RWPE2 (cell line): ENCODE measurements around the gene MLX.

ENCODE experiments used
- ATAC-seq: fragments of 200-7000 bp; cut with Tn5 transposase; 3 replicates; pipeline ENCODE4 v1.9.1; 2021; ENCODE audit warnings: low read depth
- DNase-seq: peaks from one replicate; pipeline ENCODE4 v3.0.0-alpha.2; 2020; ENCODE audit warnings: low spot score
- H3K27ac ChIP-seq: fragments of 450-650 bp; 2 replicates; pipeline ENCODE4 v1.5.1; 2017; ENCODE audit warnings: mild to moderate bottlenecking; ENCODE audit not compliant: poor library complexity, severe bottlenecking
- H3K27me3 ChIP-seq: fragments of 250-450 bp; sonication (Bioruptor Pico); 2 replicates; pipeline ENCODE4 v1.5.1; 2021; ENCODE audit warnings: mild to moderate bottlenecking, moderate library complexity; ENCODE audit not compliant: insufficient read depth, poor library complexity, severe bottlenecking
- H3K36me3 ChIP-seq: fragments of 250-450 bp; sonication (Bioruptor Pico); 2 replicates; pipeline ENCODE4 v1.5.1; 2020; ENCODE audit warnings: low read depth, mild to moderate bottlenecking, moderate library complexity
- H3K4me1 ChIP-seq: fragments of 250-450 bp; sonication (Bioruptor Pico); 2 replicates; pipeline ENCODE4 v1.5.1; 2021; ENCODE audit warnings: mild to moderate bottlenecking, moderate library complexity; ENCODE audit not compliant: insufficient read depth, poor library complexity, severe bottlenecking
- H3K4me3 ChIP-seq: fragments of 250-450 bp; sonication (Bioruptor Pico); 2 replicates; pipeline ENCODE4 v1.5.1; 2021; ENCODE audit warnings: mild to moderate bottlenecking, moderate library complexity; ENCODE audit not compliant: severe bottlenecking
- H3K9me3 ChIP-seq: fragments of 250-450 bp; sonication (Bioruptor Pico); 2 replicates; pipeline ENCODE4 v1.5.1; 2021; ENCODE audit warnings: mild to moderate bottlenecking, moderate library complexity; ENCODE audit not compliant: severe bottlenecking
- CTCF ChIP-seq: fragments of 450-650 bp; IDR thresholded peaks from one replicate; pipeline ENCODE4 v1.5.1; 2017; ENCODE audit warnings: mild to moderate bottlenecking, moderate library complexity; ENCODE audit not compliant: poor library complexity, severe bottlenecking

Gene MLX

DNA sequence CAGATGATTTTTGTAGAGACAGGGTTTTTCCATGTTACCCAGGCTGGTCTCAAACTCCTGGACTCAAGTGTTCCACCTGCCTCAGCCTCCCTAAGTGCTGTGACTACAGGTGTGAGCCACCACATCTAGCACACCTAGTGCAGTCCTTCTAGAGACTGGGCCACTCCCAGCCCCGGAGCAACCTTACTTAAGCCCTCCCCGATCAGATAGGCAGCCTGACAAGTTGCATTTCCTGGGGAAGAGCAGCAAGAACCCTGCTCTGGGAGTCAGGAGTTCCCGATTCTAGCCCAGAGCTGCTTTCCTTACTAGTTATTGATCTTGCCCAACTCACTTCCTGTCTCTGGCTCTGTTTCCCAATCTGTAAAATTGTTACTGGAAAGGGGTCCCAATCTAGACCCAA is 37.8 kb upstream of the MLX start:
- no peak for TF ChIP-seq CTCF
- Histone ChIP-seq H3K4me3 (no peak overlapping the region), H3K9me3 (no peaks in the 10 kb centered on the region), H3K4me1 (peaks cover 48% of the 10 kb centered on the region), H3K27me3 (no peaks in the 10 kb centered on the region), H3K36me3 (no peaks in the 10 kb centered on the region), H3K27ac (peak overlapping the region; percentile 90)
- ATAC-seq, result no peak
- DNase-seq, result no peak

DNA sequence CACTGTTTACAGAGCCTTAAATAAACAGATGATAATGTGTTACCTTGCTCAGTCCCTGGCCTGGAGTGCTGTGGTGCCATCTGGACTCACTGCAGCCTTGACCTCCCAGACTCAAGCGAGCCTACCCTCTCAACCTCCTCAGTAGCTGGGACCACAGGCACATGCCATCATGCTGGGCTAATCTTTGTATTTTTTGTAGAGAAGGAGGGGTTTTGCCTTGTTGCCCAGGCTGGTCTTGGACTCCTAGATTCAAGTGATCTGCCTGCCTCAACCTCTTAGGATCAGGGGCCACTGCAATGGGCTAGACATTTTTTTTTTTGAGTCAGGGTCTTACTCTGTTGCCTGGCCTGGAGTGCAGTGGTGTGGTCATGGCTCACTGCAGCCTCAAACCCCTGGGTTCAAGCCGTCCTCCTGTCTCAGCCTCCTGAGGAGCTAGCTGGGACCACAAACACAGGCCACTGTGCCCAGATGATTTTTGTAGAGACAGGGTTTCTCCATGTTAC is 35.9 kb upstream of the MLX start:
- ATAC-seq, result no peak
- Histone ChIP-seq H3K9me3 (no peaks in the 10 kb centered on the region), H3K4me3 (no peak overlapping the region), H3K27ac (peak overlapping the region; percentile 90), H3K4me1 (peaks cover 32% of the 10 kb centered on the region), H3K27me3 (no peaks in the 10 kb centered on the region), H3K36me3 (no peaks in the 10 kb centered on the region)
- TF ChIP-seq CTCF, result no peak
- no peak for DNase-seq

DNA sequence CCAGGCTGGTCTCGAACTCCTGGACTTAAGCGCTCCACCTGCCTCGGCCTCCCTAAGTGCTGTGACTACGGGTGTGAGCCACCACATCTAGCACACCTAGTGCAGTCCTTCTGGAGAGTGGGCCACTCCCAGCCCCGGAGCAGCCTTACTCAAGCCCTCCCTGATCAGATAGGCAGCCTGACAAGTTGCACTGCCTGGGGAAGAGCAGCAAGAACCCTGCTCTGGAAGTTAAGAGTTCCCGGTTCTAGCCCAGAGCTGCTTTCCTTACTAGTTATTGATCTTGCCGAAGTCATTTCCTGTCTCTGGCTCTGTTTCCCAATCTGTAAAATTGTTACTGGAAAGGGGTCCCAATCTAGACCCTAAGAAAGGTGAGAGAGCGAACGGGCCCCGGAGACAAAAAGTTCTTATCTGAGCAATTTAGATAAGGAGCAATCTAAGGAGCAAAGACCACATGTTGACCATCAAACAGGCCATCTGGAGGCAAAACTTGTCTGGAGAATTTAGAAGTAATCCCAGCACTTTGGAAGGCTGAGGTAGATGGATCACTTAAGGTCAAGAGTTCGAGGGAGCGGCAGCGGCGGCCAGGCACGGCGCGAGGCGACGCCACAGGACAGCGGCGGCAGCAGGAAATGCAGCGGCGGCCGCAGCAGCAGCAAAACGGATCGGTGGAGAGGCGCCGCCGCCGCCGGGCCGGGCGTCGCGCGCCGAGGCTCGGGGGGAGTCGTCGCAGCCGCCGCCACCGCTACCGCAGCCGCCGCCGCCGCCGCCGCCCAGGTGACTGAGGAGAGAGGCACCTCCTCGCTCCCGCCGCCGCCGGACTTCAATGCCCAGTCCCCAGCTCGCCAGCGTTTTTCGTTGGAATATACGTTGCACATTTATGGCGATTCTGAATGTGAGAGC is 35.2 kb upstream of the MLX start:
- peak; percentile 61 for TF ChIP-seq CTCF
- H3K4me1 ChIP-seq, result peaks cover 29% of the 10 kb centered on the region

DNA sequence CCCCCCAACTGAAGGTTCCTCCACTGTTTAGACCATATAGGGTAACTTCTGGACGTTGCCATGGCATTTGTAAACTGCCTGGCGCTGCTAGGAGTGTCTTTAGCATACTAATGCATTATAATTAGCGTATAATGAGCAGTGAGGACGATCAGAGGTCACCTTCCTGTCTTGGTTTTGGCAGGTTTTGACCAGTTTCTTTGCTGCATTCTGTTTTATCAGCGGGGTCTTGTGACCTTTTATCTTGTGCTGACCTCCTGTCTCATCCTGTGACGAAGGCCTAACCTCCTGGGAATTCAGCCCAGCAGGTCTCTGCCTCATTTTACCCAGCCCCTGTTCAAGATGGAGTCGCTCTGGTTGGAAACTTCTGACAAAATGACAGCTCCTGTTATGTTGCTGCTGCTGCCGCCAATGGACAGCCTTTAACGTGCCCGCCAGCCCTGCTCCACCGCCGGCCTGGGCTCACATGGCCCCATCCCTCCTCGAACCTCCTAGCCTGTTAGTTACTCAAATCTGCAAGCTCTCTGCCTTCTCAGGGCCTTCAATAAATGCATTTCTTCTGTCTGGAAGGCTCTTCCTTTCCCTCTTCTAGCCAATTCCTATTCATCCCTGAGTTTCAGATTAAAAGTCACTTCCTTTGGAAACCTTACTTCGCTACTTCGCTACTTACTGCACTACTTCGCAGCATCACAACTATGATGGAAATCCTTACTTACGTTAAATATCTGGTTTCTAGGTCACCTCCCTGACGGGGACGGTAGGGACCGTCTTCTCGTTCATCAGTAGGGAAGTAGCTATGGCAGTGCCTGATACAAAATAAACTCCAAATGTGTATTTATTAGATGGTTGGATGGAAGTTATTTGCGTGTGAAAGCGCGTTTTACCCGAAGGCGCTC is 31.5 kb upstream of the MLX start:
- Histone ChIP-seq H3K27me3 (no peaks in the 10 kb centered on the region), H3K36me3 (peaks cover 5% of the 10 kb centered on the region; the same call in 1 of the 2 replicates), H3K9me3 (no peaks in the 10 kb centered on the region), H3K4me3 (peak overlapping the region; percentile 85), H3K4me1 (peaks cover 17% of the 10 kb centered on the region), H3K27ac (peak overlapping the region; percentile 78)
- no peak for TF ChIP-seq CTCF
- DNase-seq (no peak), ATAC-seq (no peak)

More for the DNA sequence above, 35.2 kb upstream of the MLX start:
- no peak for ATAC-seq
- H3K9me3 ChIP-seq, result no peaks in the 10 kb centered on the region
- DNase-seq, result no peak
- H3K27ac ChIP-seq, result peak overlapping the region; percentile 90
- H3K27me3 ChIP-seq, result no peaks in the 10 kb centered on the region
- peak overlapping the region; percentile 38 for H3K4me3 ChIP-seq
- no peaks in the 10 kb centered on the region for H3K36me3 ChIP-seq
